ENCODE data around the gene POU2F3.

POU2F3 gene

GRCh38 chr11:120239713-120240640 is at the start of gene POU2F3:
Gene POU2F3 (plus strand): TSS chr11:120240140. CDS start chr11:120240344, 204 bp downstream.
- FAIRE-seq = no peak

- no peak for FAIRE-seq
These were observed 48.9 kb upstream of the POU2F3 start for GRCh38 chr11:120191058-120191457.

GRCh38 chr11:120192831-120193625 is 46.9 kb upstream of the POU2F3 start:
- FAIRE-seq = no peak

- FAIRE-seq = no peak
These were observed 45.8 kb upstream of the POU2F3 start for GRCh38 chr11:120194166-120194565.

GRCh38 chr11:120195601-120196320 is 44.2 kb upstream of the POU2F3 start:
- FAIRE-seq = no peak

- no peak for FAIRE-seq
These were observed 43.1 kb upstream of the POU2F3 start for GRCh38 chr11:120196826-120197225.

- FAIRE-seq = no peak
These were observed 42.6 kb upstream of the POU2F3 start for GRCh38 chr11:120197251-120197891.

GRCh38 chr11:120197977-120198376 is 42.0 kb upstream of the POU2F3 start:
- no peak for FAIRE-seq

GRCh38 chr11:120198403-120198786 is 41.5 kb upstream of the POU2F3 start:
- FAIRE-seq = no peak

- FAIRE-seq = no peak
These were observed 41.0 kb upstream of the POU2F3 start for GRCh38 chr11:120198787-120199469.

- no peak for FAIRE-seq
These were observed 40.3 kb upstream of the POU2F3 start for GRCh38 chr11:120199613-120200012.

- no peak for FAIRE-seq
These were observed 39.3 kb upstream of the POU2F3 start for GRCh38 chr11:120200677-120201076.

- FAIRE-seq = no peak
These were observed 38.3 kb upstream of the POU2F3 start for GRCh38 chr11:120201653-120202052.

GRCh38 chr11:120203626-120204025 is 36.3 kb upstream of the POU2F3 start:
- no peak for FAIRE-seq

GRCh38 chr11:120205596-120206161 is 34.3 kb upstream of the POU2F3 start:
- FAIRE-seq = no peak

GRCh38 chr11:120207512-120207911 is 32.4 kb upstream of the POU2F3 start:
- no peak for FAIRE-seq

- FAIRE-seq = no peak
These were observed 31.9 kb upstream of the POU2F3 start for GRCh38 chr11:120208001-120208441.

- FAIRE-seq = no peak
These were observed 31.2 kb upstream of the POU2F3 start for GRCh38 chr11:120208777-120209176.

- no peak for FAIRE-seq
These were observed 30.0 kb upstream of the POU2F3 start for GRCh38 chr11:120209746-120210625.

Measured in TTC549 (cell line).